GM12878 (cell line): ENCODE results near the gene B9D1. TPM values are rescaled to one million over a fixed set of nuclear protein-coding genes. Genes with fewer than 3 reads are reported as not detected.

Source experiments
- ATAC-seq: fragments of 200-7000 bp; cut with Tn5 transposase; 3 replicates; pipeline ENCODE4 v1.9.1; 2020; ENCODE audit warnings: mild to moderate bottlenecking, moderate library complexity
- BruUV-seq: library from RNA; stranded (reverse); fragments of 400-500 nt; replicated peaks from 2 replicates; lab custom pipeline; 2021; lab: Mats Ljungman, UMichigan
- CTCF ChIA-PET: fragments of 300-600 bp; sonication (Branson Sonifier 250); formaldehyde crosslinking; extraction: SDS; loops from one replicate; lab custom pipeline; 2021; ENCODE audit warnings: inconsistent platforms; lab: Yijun Ruan, JAX
- POLR2A ChIA-PET: fragments of 350-600 bp; formaldehyde crosslinking; extraction: SDS; loops from one replicate; lab custom pipeline; 2021; ENCODE audit warnings: inconsistent platforms; lab: Charles Lee
- RAD21 ChIA-PET: fragments of 300-600 bp; sonication (Branson Sonifier 250); formaldehyde crosslinking; loops from one replicate; lab custom pipeline; 2023; ENCODE audit warnings: antibody characterized with exemption; ENCODE audit not compliant: unreplicated experiment; lab: Charles Lee
- SMC1A ChIA-PET: fragments of 300-600 bp; sonication (Branson Sonifier 250); formaldehyde crosslinking; loops from one replicate; lab custom pipeline; 2023; ENCODE audit not compliant: unreplicated experiment, uncharacterized antibody; lab: Charles Lee
- DNase-seq: peaks from one replicate; pipeline ENCODE4 v3.0.0-alpha.2; 2011; ENCODE audit warnings: low read depth, low spot score
- FAIRE-seq: peaks from 3 replicates; lab custom pipeline; 2011; peaks lifted over from hg19 to GRCh38; lab: Jason Lieb, UNC
- H2AFZ ChIP-seq: 2 replicates; pipeline ENCODE4 v1.6.0; 2011; ENCODE audit warnings: low read depth, low read length, control low read depth; ENCODE audit not compliant: control insufficient read depth
- H3K27ac ChIP-seq: 2 replicates; pipeline ENCODE4 v1.5.1; 2011; ENCODE audit warnings: control low read depth; ENCODE audit not compliant: control insufficient read depth, insufficient read depth
- H3K27me3 ChIP-seq, 2 experiments: replicated peaks in 1 of 2; 2 replicates each; pipeline versions ENCODE4 v1.6.0 to v1.6.1; 2011; ENCODE audit warnings: low read length in 1 of 2; ENCODE audit not compliant: control insufficient read depth in 2 of 2, insufficient read depth in 2 of 2
- H3K36me3 ChIP-seq, 2 experiments: 2 replicates each; pipeline ENCODE4 v1.5.1; 2011; ENCODE audit warnings: low read length in 1 of 2; ENCODE audit not compliant: control insufficient read depth in 2 of 2, insufficient read depth in 2 of 2
- H3K4me1 ChIP-seq: 2 replicates; pipeline ENCODE4 v1.6.1; 2011; ENCODE audit warnings: mild to moderate bottlenecking, low read length, moderate library complexity, mixed read lengths; ENCODE audit not compliant: control insufficient read depth, insufficient read depth
- H3K4me2 ChIP-seq: 2 replicates; pipeline ENCODE4 v1.6.0; 2011; ENCODE audit warnings: control low read depth; ENCODE audit not compliant: control insufficient read depth, insufficient read depth
- H3K4me3 ChIP-seq: fragments of 200-600 bp; sonication (generic); 2 replicates; pipeline ENCODE4 v1.5.1; 2016
- H3K79me2 ChIP-seq: 2 replicates; pipeline ENCODE4 v1.6.0; 2011; ENCODE audit warnings: low read length; ENCODE audit not compliant: control insufficient read depth, insufficient read depth
- H3K9ac ChIP-seq: 2 replicates; pipeline ENCODE4 v1.8.0; 2011; ENCODE audit warnings: low read length, control low read depth, mixed read lengths; ENCODE audit not compliant: control insufficient read depth, insufficient read depth
- H3K9me3 ChIP-seq: replicated peaks from 3 replicates; pipeline ENCODE4 v1.5.1; 2011; ENCODE audit warnings: mild to moderate bottlenecking, low read length; ENCODE audit not compliant: control insufficient read depth, insufficient read depth
- H4K20me1 ChIP-seq: 2 replicates; pipeline ENCODE4 v1.6.0; 2011; ENCODE audit not compliant: control insufficient read depth, insufficient read depth
- BHLHE40 ChIP-seq, 2 experiments: fragments of 450-650 bp in 1 of 2; IDR thresholded peaks; 2 replicates each; pipeline ENCODE4 v1.6.1; 2011 to 2017; ENCODE audit warnings: low read depth in 2 of 2, borderline replicate concordance in 1 of 2, improper control_type of control experiment in 1 of 2, low read length in 1 of 2, mild to moderate bottlenecking in 1 of 2
- BMI1 ChIP-seq: fragments of 450-650 bp; IDR thresholded peaks from 2 replicates; pipeline ENCODE4 v1.6.1; 2016; ENCODE audit warnings: mild to moderate bottlenecking, moderate library complexity, borderline replicate concordance
- EED ChIP-seq: sonication (generic); IDR thresholded peaks from 2 replicates; pipeline ENCODE4 v1.6.1; 2016; ENCODE audit warnings: antibody characterized with exemption, low read depth
- EP300 ChIP-seq, 2 experiments: fragments of 150-350 bp in 1 of 2; IDR thresholded peaks; 2 replicates each; pipeline ENCODE4 v1.6.1; 2011 to 2012; ENCODE audit warnings: low read depth in 2 of 2, low read length in 2 of 2, borderline replicate concordance in 1 of 2, improper control_type of control experiment in 1 of 2, inconsistent platforms in 1 of 2; ENCODE audit not compliant: control insufficient read depth in 1 of 2
- IKZF1 ChIP-seq: fragments of 450-650 bp; conservative IDR thresholded peaks from 2 replicates; pipeline ENCODE4 v1.6.1; 2017; ENCODE audit warnings: antibody characterized with exemption, mild to moderate bottlenecking
- IKZF2 ChIP-seq, 2 experiments: fragments of 450-650 bp; IDR thresholded peaks; 2 replicates each; pipeline ENCODE4 v1.6.1; 2017; ENCODE audit warnings: mild to moderate bottlenecking in 2 of 2, moderate library complexity in 2 of 2
- LARP7 ChIP-seq: fragments of 450-650 bp; IDR thresholded peaks from 2 replicates; pipeline ENCODE4 v1.6.1; 2017; ENCODE audit warnings: mild to moderate bottlenecking
- MEF2B ChIP-seq: fragments of 450-650 bp; IDR thresholded peaks from 2 replicates; pipeline ENCODE4 v1.6.1; 2018; ENCODE audit warnings: mild to moderate bottlenecking, moderate library complexity; ENCODE audit not compliant: partially characterized antibody, poor library complexity, severe bottlenecking
- NR2F1 ChIP-seq: fragments of 450-650 bp; conservative IDR thresholded peaks from 2 replicates; pipeline ENCODE4 v1.6.1; 2017; ENCODE audit warnings: mild to moderate bottlenecking
- SPI1 ChIP-seq: IDR thresholded peaks from 2 replicates; pipeline ENCODE4 v1.6.1; 2011; ENCODE audit warnings: low read depth, mild to moderate bottlenecking, low read length, moderate library complexity, borderline replicate concordance; ENCODE audit not compliant: insufficient read depth
- TCF12 ChIP-seq: IDR thresholded peaks from 2 replicates; pipeline ENCODE4 v1.6.1; 2011; ENCODE audit warnings: low read depth, mild to moderate bottlenecking, low read length
- WRNIP1 ChIP-seq: IDR thresholded peaks from 2 replicates; pipeline ENCODE4 v1.6.1; 2011; ENCODE audit warnings: low read depth, low read length, improper control_type of control experiment, borderline replicate concordance
- WGBS: methylation state at CpG from one replicate; pipeline ENCODE4 v1.1.6; 2016; ENCODE audit warnings: low lambda C conversion rate; ENCODE audit not compliant: insufficient replicate concordance, insufficient coverage; ENCODE audit errors: missing lambda C conversion rate; 5-methylcytosine and 5-hydroxymethylcytosine counted together
- in situ Hi-C: fragments of 300-500 bp; cut with MboI; formaldehyde crosslinking; loops from 9 replicates; pipeline ENCODE4 v1.14.3; 2018; ENCODE audit warnings: mixed read lengths
- intact Hi-C: fragments of 100-400 bp; cut with micrococcal nuclease; formaldehyde crosslinking; loops from one replicate; pipeline ENCODE4 v1.14.2; 2022; ENCODE audit not compliant: unreplicated experiment
- polyA plus RNA-seq, 11 experiments: library from polyadenylated mRNA; depleted of rRNA in 4 of 11; unstranded in 6 of 11; stranded (reverse) in 5 of 11; fragments of >200 nt; fragmentation: Nextera tagmentation in 4 of 11; fragmentation: Illumina TruSeq in 1 of 11; extraction: Ambion mirVana in 4 of 11; extraction: Trizol in 1 of 11; gene quantifications; 1 replicate in 1 of 11; 2 replicates in 10 of 11; pipeline versions ENCODE4 v1.2.1 to v1.2.3, GENCODE V29; 2011 to 2016; ENCODE audit warnings: inconsistent platforms in 2 of 11, missing spikeins in 2 of 11, low read depth in 1 of 11
- total RNA-seq, 4 experiments: library from RNA; depleted of rRNA in 3 of 4; stranded (reverse); fragments of >200 nt in 3 of 4; fragmentation: Illumina TruSeq in 1 of 4; extraction: Trizol in 1 of 4; gene quantifications; 2 replicates each; pipeline versions ENCODE4 v1.2.1 to v1.2.3, GENCODE V29; 2013 to 2021
- TF ChIP-seq, protein P1 (sequence below): IDR thresholded peaks from 2 replicates; pipeline ENCODE4 v1.6.1; 2012; ENCODE audit warnings: low read length, inconsistent platforms
- TF ChIP-seq, protein P2 (sequence below): fragments of 150-350 bp; IDR thresholded peaks from 2 replicates; pipeline ENCODE4 v1.6.1; 2014; ENCODE audit warnings: mild to moderate bottlenecking, low read depth, low read length
- TF ChIP-seq, protein P3 (sequence below): fragments of 450-650 bp; IDR thresholded peaks from 2 replicates; pipeline ENCODE4 v1.6.1; 2017; ENCODE audit warnings: low read depth, mild to moderate bottlenecking, moderate library complexity

Gene B9D1
- total and polyA plus RNA-seq, 10 of the 15 experiments (the other 5 are each of a cell fraction or from before 2014, with no cell fraction given): 5.9 to 18.3 (median 9.8) TPM

DNA sequence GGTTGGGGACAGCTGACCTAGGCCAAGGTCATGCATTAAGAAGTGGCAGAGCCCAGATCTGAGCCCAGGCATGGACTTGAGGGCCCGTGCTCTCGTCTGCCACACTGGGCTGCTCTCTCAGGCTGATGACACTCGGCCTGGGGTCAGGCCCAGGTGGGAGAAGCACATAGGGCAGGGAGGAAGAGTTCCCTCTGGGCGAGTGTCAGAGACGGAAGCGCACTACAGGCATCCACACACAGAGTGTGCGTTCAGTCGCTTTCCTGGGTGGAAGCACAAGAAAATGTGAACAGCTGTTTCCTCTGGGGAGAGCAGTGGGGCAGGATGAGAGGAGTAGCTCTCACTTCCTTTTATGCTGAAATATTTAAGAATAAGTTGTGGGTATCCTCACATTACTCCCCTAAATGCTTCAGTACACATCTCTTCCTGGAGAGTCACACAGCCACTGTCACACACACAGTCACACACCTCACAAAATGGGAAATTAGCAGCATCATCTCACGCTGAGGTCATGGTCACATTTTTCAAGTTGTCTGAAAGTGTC lies 59.7 kb downstream of the B9D1 start:
- Histone ChIP-seq H2AFZ (no peak overlapping the region), H3K79me2 (no peaks in the 10 kb centered on the region), H3K9me3 (no peaks in the 10 kb centered on the region), H3K4me3 (no peak overlapping the region), H4K20me1 (peaks cover 3% of the 10 kb centered on the region; the same call in 1 of the 2 replicates), H3K9ac (no peak overlapping the region), H3K4me1 (peaks cover 42% of the 10 kb centered on the region), H3K4me2 (peak overlapping the region; percentile 5; the same call in 1 of the 2 replicates), H3K36me3 (no peaks in the 10 kb centered on the region), H3K27ac (no peak overlapping the region), H3K27me3 (no peaks in the 10 kb centered on the region)
- RAD21 ChIA-PET: no interaction called here
- ATAC-seq: peak; percentile 43
- no peak for FAIRE-seq
- POLR2A ChIA-PET: no interaction called here
- intact Hi-C loops (no loop called here), in situ Hi-C loops (no loop called here)
- SMC1A ChIA-PET: interaction anchor here (1.3 to 1.5 kb wide), 2 partner anchors 31 to 63 kb away, joined by 3 read pairs; no protein-coding TSS in a partner anchor
- no peak for DNase-seq
- no TSS peak for BruUV-seq
- TF ChIP-seq BMI1 (no peak), EED (peak; percentile 76), NR2F1 (peak; percentile 18; the same call in 1 of the 2 replicates), EP300 (IDR thresholded peaks at IDR 0.05; ENCODE audit: borderline replicate concordance in 1 of 2, control insufficient read depth in 1 of 2, low read depth in 2 of 2, low read length in 2 of 2) (0 out of 4 replicates have a peak, but pooled peaks of 1 of the 2 experiments have one; percentile 32), LARP7 (no peak), TCF12 (peak; percentile 60; the same call in 1 of the 2 replicates), IKZF2 (IDR thresholded peaks at IDR 0.05) (peak; percentile 44 to 62), BHLHE40 (IDR thresholded peaks at IDR 0.05; ENCODE audit: borderline replicate concordance in 1 of 2, low read depth in 2 of 2, low read length in 1 of 2) (peak in 1 of 2 experiments; percentile 19; a peak in 1 of 4 replicates), IKZF1 (peak; percentile 85), WRNIP1 (no peak), SPI1 (peak; percentile 80; the same call in 1 of the 2 replicates), MEF2B (peak; percentile 27)
- TF ChIP-seq, protein P1, sequence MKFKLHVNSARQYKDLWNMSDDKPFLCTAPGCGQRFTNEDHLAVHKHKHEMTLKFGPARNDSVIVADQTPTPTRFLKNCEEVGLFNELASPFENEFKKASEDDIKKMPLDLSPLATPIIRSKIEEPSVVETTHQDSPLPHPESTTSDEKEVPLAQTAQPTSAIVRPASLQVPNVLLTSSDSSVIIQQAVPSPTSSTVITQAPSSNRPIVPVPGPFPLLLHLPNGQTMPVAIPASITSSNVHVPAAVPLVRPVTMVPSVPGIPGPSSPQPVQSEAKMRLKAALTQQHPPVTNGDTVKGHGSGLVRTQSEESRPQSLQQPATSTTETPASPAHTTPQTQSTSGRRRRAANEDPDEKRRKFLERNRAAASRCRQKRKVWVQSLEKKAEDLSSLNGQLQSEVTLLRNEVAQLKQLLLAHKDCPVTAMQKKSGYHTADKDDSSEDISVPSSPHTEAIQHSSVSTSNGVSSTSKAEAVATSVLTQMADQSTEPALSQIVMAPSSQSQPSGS: 0 out of 2 replicates have a peak, but pooled peaks have one; percentile 8
- TF ChIP-seq, protein P2, sequence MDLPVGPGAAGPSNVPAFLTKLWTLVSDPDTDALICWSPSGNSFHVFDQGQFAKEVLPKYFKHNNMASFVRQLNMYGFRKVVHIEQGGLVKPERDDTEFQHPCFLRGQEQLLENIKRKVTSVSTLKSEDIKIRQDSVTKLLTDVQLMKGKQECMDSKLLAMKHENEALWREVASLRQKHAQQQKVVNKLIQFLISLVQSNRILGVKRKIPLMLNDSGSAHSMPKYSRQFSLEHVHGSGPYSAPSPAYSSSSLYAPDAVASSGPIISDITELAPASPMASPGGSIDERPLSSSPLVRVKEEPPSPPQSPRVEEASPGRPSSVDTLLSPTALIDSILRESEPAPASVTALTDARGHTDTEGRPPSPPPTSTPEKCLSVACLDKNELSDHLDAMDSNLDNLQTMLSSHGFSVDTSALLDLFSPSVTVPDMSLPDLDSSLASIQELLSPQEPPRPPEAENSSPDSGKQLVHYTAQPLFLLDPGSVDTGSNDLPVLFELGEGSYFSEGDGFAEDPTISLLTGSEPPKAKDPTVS: no peak
- TF ChIP-seq, protein P3, sequence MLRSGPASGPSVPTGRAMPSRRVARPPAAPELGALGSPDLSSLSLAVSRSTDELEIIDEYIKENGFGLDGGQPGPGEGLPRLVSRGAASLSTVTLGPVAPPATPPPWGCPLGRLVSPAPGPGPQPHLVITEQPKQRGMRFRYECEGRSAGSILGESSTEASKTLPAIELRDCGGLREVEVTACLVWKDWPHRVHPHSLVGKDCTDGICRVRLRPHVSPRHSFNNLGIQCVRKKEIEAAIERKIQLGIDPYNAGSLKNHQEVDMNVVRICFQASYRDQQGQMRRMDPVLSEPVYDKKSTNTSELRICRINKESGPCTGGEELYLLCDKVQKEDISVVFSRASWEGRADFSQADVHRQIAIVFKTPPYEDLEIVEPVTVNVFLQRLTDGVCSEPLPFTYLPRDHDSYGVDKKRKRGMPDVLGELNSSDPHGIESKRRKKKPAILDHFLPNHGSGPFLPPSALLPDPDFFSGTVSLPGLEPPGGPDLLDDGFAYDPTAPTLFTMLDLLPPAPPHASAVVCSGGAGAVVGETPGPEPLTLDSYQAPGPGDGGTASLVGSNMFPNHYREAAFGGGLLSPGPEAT: 0 out of 2 replicates have a peak, but pooled peaks have one; percentile 25
- CTCF ChIA-PET: interaction anchor here (1.0 to 1.2 kb wide), 2 partner anchors 18 to 20 kb away, joined by 3 to 5 read pairs; no protein-coding TSS in a partner anchor
- 49% methylated on average over 9 of the region's 9 CpGs for WGBS
